Thymus (tissue), 11 donors: ENCODE measurements around the gene VAMP7. TPM values are rescaled to one million over a fixed set of nuclear protein-coding genes. Genes with fewer than 3 reads are reported as not detected.
"Not testable (repeated sequence)": the region's sequence is repeated elsewhere in the genome, so short reads cannot be mapped to it uniquely, and the experiment has no call there.

Experiments
- DNase-seq, 9 donors: peaks; one replicate each; pipeline ENCODE4 v3.0.0-alpha.2; 2013; ENCODE audit warnings: low spot score in 9 of 9, low read depth in 6 of 9, missing footprints in 1 of 9
- H3K27ac ChIP-seq, 2 donors: one replicate each; pipeline ENCODE4 v1.5.1; 2013; ENCODE audit warnings: control low read depth in 1 of 2, low read depth in 1 of 2, low read length in 1 of 2, mild to moderate bottlenecking in 1 of 2, moderate library complexity in 1 of 2
- H3K27me3 ChIP-seq, 2 donors: one replicate each; pipeline ENCODE4 v1.5.1; 2013; ENCODE audit warnings: low read length in 1 of 2; ENCODE audit not compliant: control insufficient read depth in 2 of 2, insufficient read depth in 1 of 2
- H3K36me3 ChIP-seq, 2 donors: one replicate each; pipeline ENCODE4 v1.5.1; 2013; ENCODE audit warnings: low read length in 1 of 2, mild to moderate bottlenecking in 1 of 2, moderate library complexity in 1 of 2; ENCODE audit not compliant: control insufficient read depth in 2 of 2, insufficient read depth in 2 of 2
- H3K4me1 ChIP-seq, 2 donors: one replicate each; pipeline ENCODE4 v1.5.1; 2013; ENCODE audit warnings: low read length in 2 of 2; ENCODE audit not compliant: control insufficient read depth in 2 of 2, insufficient read depth in 2 of 2
- H3K4me3 ChIP-seq, 2 donors: one replicate each; pipeline ENCODE4 v1.5.1; 2013; ENCODE audit warnings: low read length in 2 of 2, control low read depth in 1 of 2, mild to moderate bottlenecking in 1 of 2
- H3K9me3 ChIP-seq, 2 donors: one replicate each; pipeline ENCODE4 v1.5.1; 2013; ENCODE audit warnings: low read length in 1 of 2, mild to moderate bottlenecking in 1 of 2; ENCODE audit not compliant: control insufficient read depth in 2 of 2, insufficient read depth in 1 of 2
- WGBS: extraction: QIAGEN DNeasy Blood & Tissue Kit; methylation state at CpG from one replicate; pipeline ENCODE4 v1.1.7; 2013; 5-methylcytosine and 5-hydroxymethylcytosine counted together
- polyA plus RNA-seq: library from polyadenylated mRNA; stranded (reverse); fragments of 200-250 nt; gene quantifications from one replicate; pipeline ENCODE4 v1.2.3, GENCODE V29; 2013
- total RNA-seq: library from RNA; stranded (reverse); fragments of 120-200 nt; gene quantifications from one replicate; pipeline ENCODE4 v1.2.4, GENCODE V29; 2013
- donor health status: healthy.

The VAMP7 gene
- total and polyA plus RNA-seq, 2 donors = 31.2 to 34.6 TPM

DNA sequence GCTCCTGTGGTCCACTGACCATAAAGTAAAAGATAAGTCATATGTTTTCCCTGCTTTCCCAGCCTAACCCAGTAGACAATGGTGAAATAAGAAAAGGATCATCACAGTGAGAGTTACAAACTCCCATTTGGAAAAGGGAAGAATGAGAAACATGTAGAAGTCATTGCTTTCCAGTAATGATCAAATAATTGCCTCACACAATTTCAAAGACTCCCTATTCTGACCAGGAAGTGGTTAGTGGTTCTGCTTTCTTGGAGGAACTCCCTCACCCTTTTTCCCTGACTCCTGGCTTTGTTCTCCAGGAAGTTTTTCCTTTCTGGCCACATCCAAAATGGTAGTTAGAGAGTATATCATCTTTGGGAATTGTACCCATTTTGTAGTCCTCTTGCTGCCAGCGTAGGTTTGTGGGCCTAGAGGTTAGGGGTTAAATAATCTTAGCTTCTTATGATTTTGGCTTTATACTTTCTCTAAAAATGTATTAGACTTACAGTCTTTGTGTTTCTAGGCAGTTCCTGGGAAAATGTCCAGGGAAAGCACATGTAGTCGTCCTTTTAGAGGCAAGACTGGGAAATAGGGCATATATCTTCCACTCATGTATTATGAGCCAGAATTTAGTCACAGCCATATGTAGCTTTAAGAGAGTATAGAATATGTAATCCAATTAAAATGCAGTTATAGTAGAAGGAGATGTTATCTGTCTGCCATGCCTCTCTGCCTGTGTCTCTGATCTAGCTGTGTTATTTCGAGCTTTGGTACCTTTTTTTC is 10.5 kb downstream of the VAMP7 start:
- 75% methylated on average over 3 of the region's 3 CpGs for WGBS
- DNase-seq = no peak
- Histone ChIP-seq H3K36me3 (peaks cover 11 to 23% of the 10 kb centered on the region in 2 donors), H3K4me3 (no peak overlapping the region), H3K9me3 (no peaks in the 10 kb centered on the region), H3K27me3 (no peaks in the 10 kb centered on the region), H3K27ac (no peak overlapping the region), H3K4me1 (no peaks in the 10 kb centered on the region)

GRCh38 chrX:155893521-155893920 is 12.4 kb downstream of the VAMP7 start:
- Histone ChIP-seq H3K4me1 (no peaks in the 10 kb centered on the region), H3K27ac (no peak overlapping the region), H3K4me3 (no peak overlapping the region), H3K9me3 (no peaks in the 10 kb centered on the region), H3K36me3 (peaks cover 11 to 28% of the 10 kb centered on the region in 2 donors), H3K27me3 (no peaks in the 10 kb centered on the region)
- no peak for DNase-seq
- WGBS = 60% methylated on average over 3 of the region's 3 CpGs

GRCh38 chrX:155896512-155896911 is 15.4 kb downstream of the VAMP7 start:
- no peak for DNase-seq
- H3K27me3 ChIP-seq = no peaks in the 10 kb centered on the region
- WGBS = 93% methylated on average over 4 of the region's 4 CpGs
- no peaks in the 10 kb centered on the region for H3K9me3 ChIP-seq
- no peaks in the 10 kb centered on the region for H3K4me1 ChIP-seq
- H3K27ac ChIP-seq = no peak overlapping the region
- H3K4me3 ChIP-seq = no peak overlapping the region
- H3K36me3 ChIP-seq = peaks cover 3 to 21% of the 10 kb centered on the region in 2 donors

DNA sequence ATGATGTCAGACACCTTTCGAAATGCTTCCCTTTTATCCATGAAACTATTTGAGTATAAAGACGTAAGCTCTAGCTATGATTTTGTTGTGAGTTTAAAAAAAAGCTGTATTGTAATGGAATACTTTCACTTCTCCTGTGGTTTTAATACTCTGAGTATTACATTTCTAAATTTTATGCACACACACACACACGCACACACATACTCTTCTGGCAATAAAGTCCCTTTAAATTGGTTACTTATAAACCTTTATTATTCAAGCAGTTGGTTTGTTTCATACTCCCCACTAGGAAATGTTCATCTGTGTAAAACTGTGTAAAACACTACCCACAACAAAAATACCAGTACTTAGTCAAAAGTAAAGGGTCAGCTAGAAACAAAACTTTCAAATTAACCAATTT is 18.2 kb downstream of the VAMP7 start:
- Histone ChIP-seq H3K27ac (no peak overlapping the region), H3K4me1 (no peaks in the 10 kb centered on the region), H3K27me3 (no peaks in the 10 kb centered on the region), H3K9me3 (no peaks in the 10 kb centered on the region), H3K36me3 (peaks cover 0 to 11% of the 10 kb centered on the region in 2 donors), H3K4me3 (no peak overlapping the region)
- WGBS = 85% methylated on average over 3 of the region's 3 CpGs
- DNase-seq = no peak

DNA sequence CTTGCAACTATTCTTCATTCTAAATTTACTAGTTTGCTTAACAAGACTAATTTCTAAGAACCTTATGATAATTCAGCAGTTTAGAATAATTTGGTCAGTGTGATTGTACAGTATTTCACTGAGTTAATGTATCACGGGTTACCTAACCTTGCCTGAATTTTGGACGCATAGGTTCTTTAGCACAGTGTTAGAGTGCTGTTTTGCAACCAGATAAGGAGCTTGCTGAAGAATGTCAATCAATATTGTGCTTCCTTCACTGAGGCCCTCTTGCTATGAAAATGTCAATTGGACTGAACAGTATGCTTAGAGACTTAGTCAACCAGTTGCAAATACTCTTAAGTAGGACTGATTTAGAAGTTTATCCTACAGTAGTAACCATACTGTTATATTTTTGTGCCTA is 19.6 kb downstream of the VAMP7 start:
- H3K9me3 ChIP-seq = no peaks in the 10 kb centered on the region
- 96% methylated on average over 2 of the region's 2 CpGs for WGBS
- H3K4me1 ChIP-seq = no peaks in the 10 kb centered on the region
- no peak for DNase-seq
- peaks cover 0 to 11% of the 10 kb centered on the region in 2 donors for H3K36me3 ChIP-seq
- no peak overlapping the region for H3K4me3 ChIP-seq
- H3K27me3 ChIP-seq = no peaks in the 10 kb centered on the region
- no peak overlapping the region for H3K27ac ChIP-seq

DNA sequence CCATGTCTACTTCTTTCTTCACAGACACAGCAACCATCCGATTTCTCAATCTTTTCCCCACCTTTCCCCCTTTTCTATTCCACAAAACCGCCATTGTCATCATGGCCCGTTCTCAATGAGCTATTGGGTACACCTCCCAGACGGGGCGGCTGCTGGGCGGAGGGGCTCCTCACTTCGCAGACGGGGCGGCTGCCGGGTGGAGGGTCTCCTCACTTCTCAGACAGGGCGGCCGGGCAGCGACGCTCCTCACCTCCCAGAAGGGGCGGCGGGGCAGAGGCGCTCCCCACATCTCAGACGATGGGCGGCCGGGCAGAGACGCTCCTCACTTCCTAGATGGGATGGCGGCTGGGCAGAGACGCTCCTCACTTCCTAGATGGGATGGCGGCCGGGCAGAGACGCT is 26.5 kb downstream of the VAMP7 start:
- WGBS = 94% methylated on average over 23 of the region's 26 CpGs
- DNase-seq, H3K4me3 ChIP-seq, H3K9me3 ChIP-seq, H3K27ac ChIP-seq, H3K36me3 ChIP-seq, H3K27me3 ChIP-seq, H3K4me1 ChIP-seq: not testable (repeated sequence)

DNA sequence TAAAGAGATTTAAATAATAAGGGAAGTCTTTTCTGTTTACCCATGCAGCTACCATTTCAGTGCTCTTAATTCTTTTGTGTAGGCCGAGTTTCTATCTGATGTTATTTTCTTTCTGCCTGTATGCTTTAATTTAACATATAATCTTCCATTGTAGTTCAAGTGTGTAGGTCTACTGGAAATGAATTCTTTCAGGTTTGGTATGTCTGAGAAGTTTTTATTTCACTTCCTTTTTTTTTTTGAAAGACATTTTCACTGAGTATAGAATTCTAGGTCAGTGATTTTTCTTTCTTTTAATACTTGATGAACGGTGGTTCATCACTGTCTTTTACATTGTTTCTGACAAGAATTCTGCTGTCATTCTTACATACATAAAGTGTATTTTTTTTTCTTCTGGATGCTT is 42.1 kb downstream of the VAMP7 start:
- DNase-seq = no peak
- H3K4me1 ChIP-seq = no peaks in the 10 kb centered on the region
- H3K27me3 ChIP-seq = no peaks in the 10 kb centered on the region
- no peak overlapping the region for H3K27ac ChIP-seq
- H3K9me3 ChIP-seq = peaks cover 0 to under 1% of the 10 kb centered on the region in 2 donors
- 80% methylated on average over 2 of the region's 2 CpGs for WGBS
- no peak overlapping the region for H3K4me3 ChIP-seq
- H3K36me3 ChIP-seq = peaks cover 0 to 5% of the 10 kb centered on the region in 2 donors

- H3K4me1 ChIP-seq, H3K9me3 ChIP-seq, H3K4me3 ChIP-seq, H3K27ac ChIP-seq, H3K27me3 ChIP-seq, DNase-seq: not testable (repeated sequence)
- WGBS = 90% methylated on average over 7 of the region's 8 CpGs
- H3K36me3 ChIP-seq = peaks cover 8 to 17% of the 10 kb centered on the region in 2 donors
Observed at GRCh38 chrX:155930852-155931618, 49.9 kb downstream of the VAMP7 start.

DNA sequence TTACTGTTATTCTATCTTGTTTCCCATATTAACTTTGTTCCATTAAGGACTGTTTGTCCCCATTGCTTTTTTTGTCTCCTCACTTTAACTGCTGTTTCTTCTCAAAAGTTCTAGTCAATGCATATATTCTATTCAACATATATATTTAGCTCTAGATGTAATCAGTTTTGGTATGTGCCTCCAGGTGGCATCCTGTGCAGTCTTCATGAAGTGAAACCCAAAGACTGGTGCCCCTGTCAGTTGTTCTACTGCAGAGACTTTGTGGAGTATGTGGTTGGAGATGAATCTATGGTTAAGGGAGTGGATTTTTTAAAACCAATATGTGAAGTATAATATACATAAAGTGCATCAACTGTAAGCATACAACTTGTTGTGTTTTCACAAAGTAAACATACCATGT is 57.0 kb downstream of the VAMP7 start:
- no peaks in the 10 kb centered on the region for H3K36me3 ChIP-seq
- no peaks in the 10 kb centered on the region for H3K9me3 ChIP-seq
- no peak overlapping the region for H3K27ac ChIP-seq
- no peaks in the 10 kb centered on the region for H3K4me1 ChIP-seq
- no peak overlapping the region for H3K4me3 ChIP-seq
- H3K27me3 ChIP-seq = no peaks in the 10 kb centered on the region
- no peak for DNase-seq
